Left lung (tissue), 10 donors: Measurements from ENCODE around the gene KLHL14. TPM values are rescaled to one million over a fixed set of nuclear protein-coding genes. Genes with fewer than 3 reads are reported as not detected.

Experiments used
- ATAC-seq: fragments of 200-7000 bp; cut with Tn5 transposase; one replicate; pipeline ENCODE4 v1.9.1; 2020; ENCODE audit warnings: moderate library complexity
- DNase-seq, 4 donors: peaks; one replicate each; pipeline ENCODE4 v3.0.0-alpha.2; 2013 to 2020
- H3K27ac ChIP-seq, 2 donors: fragments of 200-600 bp; sonication (generic) in 1 of 2; one replicate each; pipeline versions ENCODE4 v1.5.0 to v1.8.0; 2020 to 2021
- H3K27me3 ChIP-seq, 2 donors: fragments of 200-600 bp; sonication (generic) in 1 of 2; one replicate each; pipeline versions ENCODE4 v1.5.0 to v1.8.0; 2020 to 2021
- H3K36me3 ChIP-seq, 2 donors: fragments of 200-600 bp; sonication (generic) in 1 of 2; one replicate each; pipeline versions ENCODE4 v1.5.0 to v1.8.0; 2020 to 2021
- H3K4me1 ChIP-seq, 2 donors: fragments of 200-600 bp; one replicate each; pipeline ENCODE4 v1.8.0; 2021
- H3K4me3 ChIP-seq, 2 donors: fragments of 200-600 bp; sonication (generic) in 1 of 2; one replicate each; pipeline versions ENCODE4 v1.5.0 to v1.8.0; 2020 to 2021; ENCODE audit warnings: mild to moderate bottlenecking in 1 of 2
- H3K9me3 ChIP-seq, 2 donors: fragments of 200-600 bp; sonication (generic) in 1 of 2; one replicate each; pipeline versions ENCODE4 v1.5.0 to v1.8.0; 2020 to 2021
- CTCF ChIP-seq, 2 donors: fragments of 200-600 bp; sonication (generic) in 1 of 2; IDR thresholded peaks; one replicate each; pipeline versions ENCODE4 v1.5.0 to v1.8.0; 2021; ENCODE audit warnings: antibody characterized with exemption in 2 of 2
- intact Hi-C, 2 donors: fragments of 100-400 bp; cut with DNase I; formaldehyde crosslinking; loops; one replicate each; pipeline versions ENCODE4 v1.11.2 to v1.14.2; 2022
- polyA plus RNA-seq, 6 donors: library from polyadenylated mRNA; unstranded; fragments of 120-200 nt; gene quantifications; one replicate each; pipeline ENCODE4 v1.2.1, GENCODE V29; 2013; ENCODE audit not compliant: insufficient read length in 6 of 6
- total RNA-seq, 2 donors: library from RNA; stranded (reverse); fragmentation: NEBNext Ultra II Directional; extraction: Animal tissue kit (Norgen Biotek cat#: 25700); gene quantifications; one replicate each; pipeline ENCODE4 v1.2.1, GENCODE V29; 2021
- donor health status: DM: no; HTN: yes; CAD: no.
- donor health status: DM: no; HTN: no; CAD: no.

KLHL14 gene
- total and polyA plus RNA-seq, 8 donors: 0.20 to 1.4 (median 1.2) TPM

DNA sequence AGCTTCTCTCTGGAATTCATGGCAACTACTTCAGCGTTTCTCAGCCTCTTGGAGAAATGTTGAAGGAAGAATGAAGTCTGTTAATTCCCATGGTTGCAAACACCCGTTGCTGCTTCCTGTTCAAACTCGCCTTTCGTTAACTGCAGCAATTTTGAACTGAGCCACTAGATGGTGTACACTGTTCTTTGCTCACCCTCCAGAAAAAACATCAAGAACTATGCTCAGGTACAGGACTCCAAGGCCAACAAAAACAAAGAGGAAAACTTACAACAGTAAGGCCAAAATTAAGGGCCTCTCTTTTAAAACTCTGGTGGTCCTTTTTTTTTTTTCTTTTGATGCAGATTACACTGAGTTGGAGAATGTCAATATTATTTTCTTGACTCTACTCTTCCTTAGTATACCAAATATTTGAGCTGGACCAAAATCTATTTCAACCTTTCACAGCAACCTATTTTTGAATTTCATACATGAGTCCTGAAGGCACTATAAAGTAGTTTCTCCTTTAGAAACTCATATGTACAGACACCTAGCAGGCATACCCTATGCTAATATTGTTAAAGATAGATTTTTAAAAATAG lies 58.2 kb downstream of the KLHL14 start:
- intact Hi-C loops: no loop called here
- Histone ChIP-seq H3K27ac (no peak overlapping the region), H3K27me3 (no peaks in the 10 kb centered on the region), H3K4me3 (no peak overlapping the region), H3K36me3 (no peaks in the 10 kb centered on the region), H3K9me3 (no peaks in the 10 kb centered on the region), H3K4me1 (no peaks in the 10 kb centered on the region)
- peak; percentile 94 for ATAC-seq
- DNase-seq: peak in 2 of 4 donors; percentile 55 to 76
- TF ChIP-seq CTCF (IDR thresholded peaks at IDR 0.05): peak; percentile 56 to 61

DNA sequence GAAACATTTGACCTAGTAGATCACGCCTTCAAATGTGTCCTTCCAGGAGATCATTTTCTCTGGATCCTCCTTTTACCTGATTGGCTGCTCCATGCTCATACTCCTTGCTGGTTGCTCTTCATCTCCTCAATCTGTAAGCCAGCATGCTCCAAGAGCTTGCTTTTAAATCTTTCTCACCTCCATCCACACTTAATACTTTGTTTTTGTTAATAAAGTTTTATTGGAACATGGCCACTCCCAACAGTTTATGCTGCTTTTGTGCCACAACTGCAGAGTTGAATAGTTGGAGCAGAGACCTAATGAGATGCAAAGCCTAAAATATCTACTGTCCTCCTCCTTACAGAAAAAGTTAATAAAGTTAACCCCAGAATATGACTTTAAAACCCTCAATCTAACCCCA lies 60.0 kb downstream of the KLHL14 start:
- Histone ChIP-seq H3K9me3 (no peaks in the 10 kb centered on the region), H3K27me3 (no peaks in the 10 kb centered on the region), H3K36me3 (no peaks in the 10 kb centered on the region), H3K4me3 (no peak overlapping the region), H3K4me1 (no peaks in the 10 kb centered on the region), H3K27ac (no peak overlapping the region)
- no peak for ATAC-seq
- intact Hi-C loops: no loop called here
- no peak for TF ChIP-seq CTCF (IDR thresholded peaks at IDR 0.05)
- no peak for DNase-seq

DNA sequence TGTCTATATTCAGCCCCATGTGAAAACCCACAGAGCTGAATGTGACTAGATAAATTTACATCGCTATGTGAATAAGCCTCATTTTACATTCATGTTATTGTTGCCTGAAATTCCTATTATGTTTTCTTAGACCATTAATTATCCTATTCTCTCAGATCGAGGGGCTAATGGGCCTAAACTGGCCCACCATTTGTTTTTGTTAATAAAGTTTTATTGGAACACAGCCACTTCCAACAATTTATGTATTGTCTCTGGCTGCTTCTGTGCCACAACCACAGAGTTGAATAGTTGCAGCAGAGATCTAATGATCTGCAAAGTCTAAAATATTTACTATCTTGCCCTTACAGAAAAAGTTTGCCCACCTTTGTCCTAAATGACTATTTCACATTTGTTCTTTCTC lies 61.0 kb downstream of the KLHL14 start:
- Histone ChIP-seq H3K36me3 (no peaks in the 10 kb centered on the region), H3K4me1 (no peaks in the 10 kb centered on the region), H3K9me3 (no peaks in the 10 kb centered on the region), H3K4me3 (no peak overlapping the region), H3K27me3 (no peaks in the 10 kb centered on the region), H3K27ac (no peak overlapping the region)
- TF ChIP-seq CTCF (IDR thresholded peaks at IDR 0.05): no peak
- DNase-seq (no peak), ATAC-seq (no peak)
- intact Hi-C loops: no loop called here

- intact Hi-C loops: no loop called here
- no peak overlapping the region for H3K27ac ChIP-seq
- no peaks in the 10 kb centered on the region for H3K36me3 ChIP-seq
- H3K9me3 ChIP-seq: no peaks in the 10 kb centered on the region
- H3K4me3 ChIP-seq: no peak overlapping the region
- no peaks in the 10 kb centered on the region for H3K4me1 ChIP-seq
- no peaks in the 10 kb centered on the region for H3K27me3 ChIP-seq
- no peak for DNase-seq
- no peak for ATAC-seq
- no peak for TF ChIP-seq CTCF (IDR thresholded peaks at IDR 0.05)
Observed at GRCh38 chr18:32707586-32707985, 65.2 kb downstream of the KLHL14 start.

- no peaks in the 10 kb centered on the region for H3K9me3 ChIP-seq
- H3K4me1 ChIP-seq: no peaks in the 10 kb centered on the region
- DNase-seq: peak in 1 of 4 donors; percentile 10
- no peak overlapping the region for H3K27ac ChIP-seq
- H3K36me3 ChIP-seq: no peaks in the 10 kb centered on the region
- no peak overlapping the region for H3K4me3 ChIP-seq
- TF ChIP-seq CTCF (IDR thresholded peaks at IDR 0.05): no peak
- ATAC-seq: no peak
- intact Hi-C loops: no loop called here
- no peaks in the 10 kb centered on the region for H3K27me3 ChIP-seq
Observed at GRCh38 chr18:32707147-32707546, 65.7 kb downstream of the KLHL14 start.
